Esophagus (tissue), 2 donors: Measurements from ENCODE around the gene XRCC1. TPM values are rescaled to one million over a fixed set of nuclear protein-coding genes. Genes with fewer than 3 reads are reported as not detected.

Source experiments
- H3K27ac ChIP-seq, 2 donors: one replicate each; pipeline ENCODE4 v1.5.1; 2013; ENCODE audit warnings: low read depth in 2 of 2, mild to moderate bottlenecking in 2 of 2, inconsistent platforms in 1 of 2, low read length in 1 of 2, moderate library complexity in 1 of 2
- H3K27me3 ChIP-seq, 2 donors: one replicate each; pipeline ENCODE4 v1.6.1; 2013; ENCODE audit warnings: low read length in 2 of 2, control low read depth in 1 of 2, mild to moderate bottlenecking in 1 of 2; ENCODE audit not compliant: insufficient read depth in 2 of 2, control insufficient read depth in 1 of 2
- H3K36me3 ChIP-seq, 2 donors: one replicate each; pipeline ENCODE4 v1.6.1; 2013; ENCODE audit warnings: low read length in 1 of 2; ENCODE audit not compliant: control insufficient read depth in 2 of 2, insufficient read depth in 2 of 2
- H3K4me1 ChIP-seq, 2 donors: one replicate each; pipeline ENCODE4 v1.6.1; 2013; ENCODE audit warnings: low read length in 1 of 2; ENCODE audit not compliant: control insufficient read depth in 2 of 2, insufficient read depth in 2 of 2
- H3K4me3 ChIP-seq, 2 donors: one replicate each; pipeline ENCODE4 v1.5.1; 2013; ENCODE audit warnings: low read length in 2 of 2, mild to moderate bottlenecking in 2 of 2, low read depth in 1 of 2, moderate library complexity in 1 of 2
- H3K9me3 ChIP-seq, 2 donors: one replicate each; pipeline ENCODE4 v1.6.1; 2013; ENCODE audit warnings: mild to moderate bottlenecking in 2 of 2, low read depth in 1 of 2, low read length in 1 of 2, moderate library complexity in 1 of 2; ENCODE audit not compliant: control insufficient read depth in 2 of 2, insufficient read depth in 1 of 2
- WGBS, 2 donors: extraction: QIAGEN DNeasy Blood & Tissue Kit; methylation state at CpG; one replicate each; pipeline ENCODE4 v1.1.7; 2013; 5-methylcytosine and 5-hydroxymethylcytosine counted together
- polyA plus RNA-seq, 2 donors: library from polyadenylated mRNA; stranded (reverse); fragments of 200-250 nt; gene quantifications; one replicate each; pipeline ENCODE4 v1.2.3, GENCODE V29; 2013
- donor health status: healthy with polysubstance abuse.
- donor health status: Bipolar disorder and iron deficiency.

Gene XRCC1
- polyA plus RNA-seq, 2 donors = 13.7 to 14.4 TPM

DNA sequence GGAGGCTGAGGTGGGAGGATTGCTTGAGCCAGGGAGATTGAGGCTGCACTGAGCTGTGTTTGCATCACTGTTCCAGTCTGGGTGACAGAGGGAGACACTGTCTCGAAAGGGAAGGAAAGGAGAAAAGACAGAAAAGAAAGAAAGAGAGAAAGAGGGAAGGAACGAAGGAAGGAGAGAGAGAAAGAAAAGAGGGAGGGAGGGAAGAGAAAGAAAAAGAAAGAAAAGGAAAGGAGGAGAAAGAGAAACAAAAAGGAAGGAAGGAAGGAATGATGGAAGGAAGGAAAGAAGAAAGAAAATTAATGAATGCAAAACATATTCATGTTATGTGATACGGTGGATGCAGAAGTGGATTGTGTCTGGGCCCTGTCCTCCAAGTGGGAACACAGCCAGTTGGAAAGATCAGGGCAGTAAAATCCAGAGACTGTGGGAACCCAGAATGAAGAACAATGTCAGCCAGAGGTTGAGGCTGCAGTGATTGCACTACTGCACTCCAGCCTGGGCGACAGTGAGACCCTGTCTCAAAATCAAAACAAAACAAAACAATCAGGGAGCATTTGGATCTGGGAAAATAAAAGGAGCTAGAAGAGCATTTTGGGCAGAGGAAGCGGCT, 77.0 kb downstream of the XRCC1 start:
- Histone ChIP-seq H3K36me3 (peaks cover 11 to 42% of the 10 kb centered on the region in 2 donors), H3K4me1 (peaks cover 3 to 4% of the 10 kb centered on the region in 2 donors), H3K4me3 (no peak overlapping the region), H3K27me3 (no peaks in the 10 kb centered on the region), H3K9me3 (no peaks in the 10 kb centered on the region), H3K27ac (no peak overlapping the region)
- WGBS, 2 donors = 78 to 81% methylated on average over 5 of the region's 5 CpGs

DNA sequence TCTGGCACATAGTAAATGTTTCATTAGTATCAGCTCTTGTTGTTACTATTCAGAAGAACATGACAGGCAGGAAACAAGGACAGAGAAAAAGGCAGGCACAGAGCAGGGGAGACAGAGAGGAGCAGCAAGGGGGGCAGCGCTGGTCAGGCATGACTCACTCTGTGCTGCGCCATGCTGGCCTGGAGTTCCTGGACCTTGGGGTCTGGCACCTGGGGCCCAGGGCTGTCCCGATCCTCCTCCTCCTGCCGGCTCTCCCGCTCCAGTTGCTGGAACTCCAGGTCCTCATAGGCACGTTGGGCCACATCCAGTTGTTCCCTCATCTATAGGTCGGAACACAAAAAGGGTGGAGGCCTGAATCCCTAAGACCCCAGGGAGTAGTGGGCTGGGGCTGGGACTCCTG, 78.4 kb downstream of the XRCC1 start:
- H3K4me1 ChIP-seq = peaks cover 3 to 4% of the 10 kb centered on the region in 2 donors
- no peaks in the 10 kb centered on the region for H3K27me3 ChIP-seq
- H3K36me3 ChIP-seq = peaks cover 11 to 42% of the 10 kb centered on the region in 2 donors
- 95% methylated on average over 7 of the region's 7 CpGs for WGBS, 2 donors
- no peak overlapping the region for H3K4me3 ChIP-seq
- H3K27ac ChIP-seq = no peak overlapping the region
- no peaks in the 10 kb centered on the region for H3K9me3 ChIP-seq

- WGBS, 2 donors = 69 to 73% methylated on average over 8 of the region's 8 CpGs
- peaks cover 3 to 4% of the 10 kb centered on the region in 2 donors for H3K4me1 ChIP-seq
- H3K27me3 ChIP-seq = no peaks in the 10 kb centered on the region
- no peak overlapping the region for H3K27ac ChIP-seq
- peaks cover 11 to 39% of the 10 kb centered on the region in 2 donors for H3K36me3 ChIP-seq
- H3K9me3 ChIP-seq = no peaks in the 10 kb centered on the region
- no peak overlapping the region for H3K4me3 ChIP-seq
Observed at GRCh38 chr19:43495082-43495481, 80.2 kb downstream of the XRCC1 start.

Other genes with a start within 250 kb of the XRCC1 start
- gene CD177, start 221.8 kb downstream of the XRCC1 start, polyA plus RNA-seq = under 1 TPM; 0.06 to 0.53 TPM
- 1 to 10 TPM in 1 of 2 donors, under 1 TPM in 1; 0.96 to 2.4 TPM for gene TEX101, start 160.6 kb downstream of the XRCC1 start, polyA plus RNA-seq
- gene LYPD3, start 109.9 kb downstream of the XRCC1 start, polyA plus RNA-seq = 100 to 1,000 TPM; 208 to 770 TPM
- 10 to 100 TPM; 58.1 to 70.1 TPM for gene PHLDB3, start 70.8 kb downstream of the XRCC1 start, polyA plus RNA-seq
- gene ETHE1, start 48.3 kb downstream of the XRCC1 start, polyA plus RNA-seq = 10 to 100 TPM; 50.5 to 78.9 TPM
- 1 to 10 TPM in 1 of 2 donors, under 1 TPM in 1; 0.59 to 1.0 TPM for gene ZNF575, start 42.3 kb downstream of the XRCC1 start, polyA plus RNA-seq
- 10 to 100 TPM; 13.5 to 17.6 TPM for gene PINLYP, start 274 bp upstream of the XRCC1 start, polyA plus RNA-seq
- 1 to 10 TPM; 3.1 to 4.1 TPM for gene IRGQ, start 20.6 kb upstream of the XRCC1 start, polyA plus RNA-seq
- 10 to 100 TPM in 1 of 2 donors, 1 to 10 TPM in 1; 6.8 to 13.0 TPM for gene ZNF576, start 21.1 kb upstream of the XRCC1 start, polyA plus RNA-seq
- gene SRRM5, start 36.6 kb upstream of the XRCC1 start, polyA plus RNA-seq = under 1 TPM; 0.14 to 0.71 TPM
- gene ZNF428, start 44.1 kb upstream of the XRCC1 start, polyA plus RNA-seq = 10 to 100 TPM; 20.4 to 27.3 TPM
- 10 to 100 TPM in 1 of 2 donors, 1 to 10 TPM in 1; 9.7 to 21.7 TPM for gene CADM4, start 64.3 kb upstream of the XRCC1 start, polyA plus RNA-seq
- 1 to 10 TPM; 5.4 to 5.6 TPM for gene PLAUR, start 94.6 kb upstream of the XRCC1 start, polyA plus RNA-seq
- gene IRGC, start 140.5 kb upstream of the XRCC1 start, polyA plus RNA-seq = not detected
- gene SMG9, start 179.4 kb upstream of the XRCC1 start, polyA plus RNA-seq = 10 to 100 TPM; 15.8 to 23.2 TPM
- 1 to 10 TPM; 3.9 to 4.6 TPM for gene KCNN4, start 205.4 kb upstream of the XRCC1 start, polyA plus RNA-seq
- 10 to 100 TPM in 1 of 2 donors, 1 to 10 TPM in 1; 3.8 to 12.3 TPM for gene LYPD5, start 226.9 kb upstream of the XRCC1 start, polyA plus RNA-seq